ENCODE measurements around the gene ADCY4. TPM values are rescaled to one million over a fixed set of nuclear protein-coding genes. Genes with fewer than 3 reads are reported as not detected.

Gene ADCY4
- total RNA-seq, 2 experiments from 2014 or later: 2.0 to 3.4 TPM

DNA sequence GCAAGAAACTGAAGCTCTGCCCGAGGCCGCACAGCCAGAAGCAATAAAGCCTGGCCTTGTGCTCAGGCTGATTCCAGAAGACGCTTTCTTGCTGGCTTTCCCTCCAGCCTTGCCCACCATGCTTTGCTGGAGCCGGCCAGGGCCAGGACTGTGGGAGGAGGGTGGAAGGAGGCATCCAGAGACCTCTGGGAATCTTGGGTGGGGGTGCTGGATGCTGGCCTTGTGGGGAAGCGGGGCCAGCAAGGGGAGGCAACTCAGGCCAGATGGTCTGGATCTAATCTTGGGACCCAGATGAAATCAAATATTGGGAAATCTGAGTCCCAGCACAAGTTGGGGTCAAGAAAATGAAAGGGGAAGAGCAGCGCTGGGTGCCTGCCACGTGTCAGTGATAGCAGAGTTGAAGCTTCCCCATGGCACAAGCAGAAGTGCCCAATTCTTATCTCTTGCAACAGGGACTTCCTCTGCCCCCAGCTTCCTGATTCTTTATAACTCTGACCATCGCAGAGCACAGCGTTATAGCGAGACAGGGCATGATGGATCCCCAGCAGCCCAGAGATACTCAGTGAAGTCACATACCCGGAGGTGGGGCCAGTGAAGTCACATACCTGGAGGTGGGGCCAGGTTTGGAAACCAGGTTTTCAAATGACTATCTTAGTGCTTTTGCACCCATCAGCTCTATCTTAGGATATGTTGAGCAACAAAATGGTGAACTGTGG is 57.1 kb downstream of the ADCY4 start:
- TF ChIP-seq, protein P1, sequence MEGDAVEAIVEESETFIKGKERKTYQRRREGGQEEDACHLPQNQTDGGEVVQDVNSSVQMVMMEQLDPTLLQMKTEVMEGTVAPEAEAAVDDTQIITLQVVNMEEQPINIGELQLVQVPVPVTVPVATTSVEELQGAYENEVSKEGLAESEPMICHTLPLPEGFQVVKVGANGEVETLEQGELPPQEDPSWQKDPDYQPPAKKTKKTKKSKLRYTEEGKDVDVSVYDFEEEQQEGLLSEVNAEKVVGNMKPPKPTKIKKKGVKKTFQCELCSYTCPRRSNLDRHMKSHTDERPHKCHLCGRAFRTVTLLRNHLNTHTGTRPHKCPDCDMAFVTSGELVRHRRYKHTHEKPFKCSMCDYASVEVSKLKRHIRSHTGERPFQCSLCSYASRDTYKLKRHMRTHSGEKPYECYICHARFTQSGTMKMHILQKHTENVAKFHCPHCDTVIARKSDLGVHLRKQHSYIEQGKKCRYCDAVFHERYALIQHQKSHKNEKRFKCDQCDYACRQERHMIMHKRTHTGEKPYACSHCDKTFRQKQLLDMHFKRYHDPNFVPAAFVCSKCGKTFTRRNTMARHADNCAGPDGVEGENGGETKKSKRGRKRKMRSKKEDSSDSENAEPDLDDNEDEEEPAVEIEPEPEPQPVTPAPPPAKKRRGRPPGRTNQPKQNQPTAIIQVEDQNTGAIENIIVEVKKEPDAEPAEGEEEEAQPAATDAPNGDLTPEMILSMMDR (conservative IDR thresholded peaks at IDR 0.05; ENCODE audit: low read length): no peak
- TF ChIP-seq EZH2phosphoT487 (IDR thresholded peaks at IDR 0.05; ENCODE audit: borderline replicate concordance, low read depth, low read length): no peak
- no peak overlapping the region for H2AFZ ChIP-seq (ENCODE audit: low read length)
- BruUV-seq (replicated peaks): no TSS peak
- intact Hi-C loops (cut with micrococcal nuclease; ENCODE audit: unreplicated experiment): no loop called here
- H3K9me2 ChIP-seq (ENCODE audit: insufficient read depth, low read length): no peaks in the 10 kb centered on the region
- no peaks in the 10 kb centered on the region for H3K36me3 ChIP-seq (ENCODE audit: insufficient read depth, low read length)
- no peaks in the 10 kb centered on the region for H4K20me1 ChIP-seq (ENCODE audit: insufficient read depth, low read length)
- no peaks in the 10 kb centered on the region for H3K79me2 ChIP-seq (ENCODE audit: insufficient read depth, low read depth, low read length)
- ChIA-PET CTCF (ENCODE audit: unreplicated experiment) (no interaction called here), POLR2A (interaction anchor here (1.3 kb wide), 1 partner anchor 36 kb away, joined by 4 read pairs; the partner anchor contains the start of gene TINF2)
- H3K27ac ChIP-seq (ENCODE audit: low read depth, low read length, poor library complexity, severe bottlenecking): no peak overlapping the region
- no peak overlapping the region for H3K4me3 ChIP-seq (ENCODE audit: low read depth, low read length, poor library complexity, severe bottlenecking)
- no peak for DNase-seq (ENCODE audit: low spot score)
- H3K4me2 ChIP-seq (ENCODE audit: low read length): no peak overlapping the region
- H3K9me3 ChIP-seq (ENCODE audit: low read length): no peaks in the 10 kb centered on the region
- H3K4me1 ChIP-seq (ENCODE audit: insufficient read depth, low read length, poor library complexity, severe bottlenecking): peaks cover 32% of the 10 kb centered on the region

DNA sequence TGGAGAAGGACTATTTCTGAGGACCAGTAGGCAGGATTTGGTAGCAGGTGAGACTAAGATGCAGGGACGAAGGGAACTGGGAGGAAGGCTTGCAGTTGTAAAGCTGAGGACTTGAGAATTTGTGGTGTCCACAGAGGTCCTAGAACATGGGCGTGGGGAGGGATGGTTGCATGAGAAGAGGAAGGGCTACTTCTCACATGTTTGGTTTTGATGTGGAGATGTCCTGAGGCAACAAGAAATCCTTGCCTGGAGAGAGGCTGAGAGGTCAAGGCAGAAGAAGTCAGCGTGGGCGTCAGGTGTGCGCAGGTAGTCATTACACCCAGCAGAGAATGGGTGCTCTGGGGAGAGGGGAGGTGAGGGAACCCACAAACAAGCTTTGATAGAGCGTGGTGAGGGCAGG is 57.8 kb downstream of the ADCY4 start:
- Histone ChIP-seq H2AFZ (ENCODE audit: low read length) (no peak overlapping the region), H3K4me1 (ENCODE audit: insufficient read depth, low read length, poor library complexity, severe bottlenecking) (peaks cover 39% of the 10 kb centered on the region)
- DNase-seq (ENCODE audit: low spot score): no peak

More for the DNA sequence above, 57.8 kb downstream of the ADCY4 start:
- H3K4me2 ChIP-seq (ENCODE audit: low read length): no peak overlapping the region
- BruUV-seq (replicated peaks): no TSS peak
- H3K9me2 ChIP-seq (ENCODE audit: insufficient read depth, low read length): no peaks in the 10 kb centered on the region
- intact Hi-C loops (cut with micrococcal nuclease; ENCODE audit: unreplicated experiment): no loop called here
- H3K4me3 ChIP-seq (ENCODE audit: low read depth, low read length, poor library complexity, severe bottlenecking): no peak overlapping the region
- no peaks in the 10 kb centered on the region for H3K9me3 ChIP-seq (ENCODE audit: low read length)
- ChIA-PET CTCF (ENCODE audit: unreplicated experiment) (no interaction called here), POLR2A (interaction anchor here (1.3 kb wide), 1 partner anchor 35 kb away, joined by 4 read pairs; the partner anchor contains the start of gene TINF2)
- no peaks in the 10 kb centered on the region for H3K79me2 ChIP-seq (ENCODE audit: insufficient read depth, low read depth, low read length)
- no peaks in the 10 kb centered on the region for H3K36me3 ChIP-seq (ENCODE audit: insufficient read depth, low read length)
- no peak overlapping the region for H3K27ac ChIP-seq (ENCODE audit: low read depth, low read length, poor library complexity, severe bottlenecking)
- TF ChIP-seq EZH2phosphoT487 (IDR thresholded peaks at IDR 0.05; ENCODE audit: borderline replicate concordance, low read depth, low read length): no peak
- TF ChIP-seq, protein P1 (conservative IDR thresholded peaks at IDR 0.05; ENCODE audit: low read length): no peak
- no peaks in the 10 kb centered on the region for H4K20me1 ChIP-seq (ENCODE audit: insufficient read depth, low read length)
